ENCODE measurements around the gene CYP46A1. TPM values are rescaled to one million over a fixed set of nuclear protein-coding genes. Genes with fewer than 3 reads are reported as not detected.

Gene CYP46A1
- total RNA-seq, 1 experiment from 2014 or later, result 0.36 TPM

GRCh38 chr14:99667821-99668220, 16.3 kb upstream of the CYP46A1 start:
- H3K4me1 ChIP-seq (ENCODE audit: control insufficient read depth, insufficient read depth, low read length), result no peaks in the 10 kb centered on the region
- ChIA-PET CTCF (no interaction called here), POLR2A (no interaction called here)
- intact Hi-C loops (cut with micrococcal nuclease; ENCODE audit: unreplicated experiment), result no loop called here
- no peaks in the 10 kb centered on the region for H3K36me3 ChIP-seq (ENCODE audit: control insufficient read depth, insufficient read depth, low read length)
- in situ Hi-C loops (cut with HindIII; ENCODE audit: low pct_unique_long_range_greater_than_20kb, low sequenced_read_pairs), result no loop called here
- no peaks in the 10 kb centered on the region for H3K9me3 ChIP-seq (ENCODE audit: control insufficient read depth, insufficient read depth, low read depth, low read length)
- no peak for TF ChIP-seq CTCF (IDR thresholded peaks at IDR 0.05)
- no peaks in the 10 kb centered on the region for H3K27me3 ChIP-seq (ENCODE audit: control insufficient read depth, insufficient read depth, low read length)
- no TSS peak for BruUV-seq (replicated peaks)
- ATAC-seq (no peak), DNase-seq (ENCODE audit: low read depth, low spot score) (no peak)
- H3K27ac ChIP-seq (ENCODE audit: low read length), result no peak overlapping the region
- H3K4me3 ChIP-seq (ENCODE audit: low read depth in 2 of 2, low read length in 2 of 2), result no peak overlapping the region

GRCh38 chr14:99668307-99669295, 15.5 kb upstream of the CYP46A1 start:
- no TSS peak for BruUV-seq (replicated peaks)
- no peaks in the 10 kb centered on the region for H3K9me3 ChIP-seq (ENCODE audit: control insufficient read depth, insufficient read depth, low read depth, low read length)
- CTCF ChIA-PET, result interaction anchor here (0.6 kb wide), 1 partner anchor 128 kb away, joined by 9 read pairs; no protein-coding TSS in a partner anchor
- H3K4me1 ChIP-seq (ENCODE audit: control insufficient read depth, insufficient read depth, low read length), result no peaks in the 10 kb centered on the region
- DNase-seq (ENCODE audit: low read depth, low spot score) (no peak), ATAC-seq (no peak)
- no peak for TF ChIP-seq SIN3A (IDR thresholded peaks at IDR 0.05; ENCODE audit: borderline replicate concordance, insufficient read depth, low read depth, low read length)
- no peak for TF ChIP-seq CTCF (IDR thresholded peaks at IDR 0.05)
- no peak for TF ChIP-seq POLR2AphosphoS5 (IDR thresholded peaks at IDR 0.05; ENCODE audit: low read depth, low read length)
- TF ChIP-seq TCF7L2 (IDR thresholded peaks at IDR 0.05; ENCODE audit: low read depth, low read length), result no peak
- no peak for TF ChIP-seq REST (IDR thresholded peaks at IDR 0.05; ENCODE audit: insufficient read depth in 1 of 2, low read depth in 2 of 2, low read length in 1 of 2)
- H3K36me3 ChIP-seq (ENCODE audit: control insufficient read depth, insufficient read depth, low read length), result no peaks in the 10 kb centered on the region
- POLR2A ChIA-PET, result interaction anchor here (0.6 kb wide), 1 partner anchor 362 kb away, joined by 8 read pairs; no protein-coding TSS in a partner anchor
- in situ Hi-C loops (cut with HindIII; ENCODE audit: low pct_unique_long_range_greater_than_20kb, low sequenced_read_pairs) (no loop called here), intact Hi-C loops (cut with micrococcal nuclease; ENCODE audit: unreplicated experiment) (no loop called here)
- H3K27ac ChIP-seq (ENCODE audit: low read length), result no peak overlapping the region
- H3K27me3 ChIP-seq (ENCODE audit: control insufficient read depth, insufficient read depth, low read length), result no peaks in the 10 kb centered on the region
- no peak overlapping the region for H3K4me3 ChIP-seq (ENCODE audit: low read depth in 2 of 2, low read length in 2 of 2)

All from Panc1 (cell line).